Activated T-helper 1 cell treated with anti-CD3 and anti-CD28 coated beads, Interleukin-12 subunit alpha, Interleukin-12 subunit beta, Interleukin-2, Interleukin-4 antibody, amounts not matched to agents 30 ng/mL and 10 ng/mL and 1 ng/mL, durations not matched to agents 14 hours and 24 hours and 36 hours (primary cell): Measurements from ENCODE around the gene POLR2B. TPM values are rescaled to one million over a fixed set of nuclear protein-coding genes. Genes with fewer than 3 reads are reported as not detected.

Experiments
- DNase-seq: peaks from one replicate; pipeline ENCODE4 v3.0.0; 2021; ENCODE audit warnings: low spot score
- H3K27ac Mint-ChIP-seq: one replicate; pipeline ENCODE4 v1.8.0; 2021; ENCODE audit warnings: mild to moderate bottlenecking, mixed read lengths
- H3K27me3 Mint-ChIP-seq: one replicate; pipeline ENCODE4 v1.8.0; 2022; ENCODE audit warnings: mild to moderate bottlenecking, moderate library complexity, mixed read lengths; ENCODE audit not compliant: insufficient read depth
- H3K36me3 Mint-ChIP-seq: one replicate; pipeline ENCODE4 v1.8.0; 2021; ENCODE audit warnings: low read depth, mixed read lengths
- H3K4me1 Mint-ChIP-seq: one replicate; pipeline ENCODE4 v1.8.0; 2021; ENCODE audit warnings: low read depth, mixed read lengths
- H3K4me3 Mint-ChIP-seq: one replicate; pipeline ENCODE4 v1.8.0; 2021; ENCODE audit warnings: mild to moderate bottlenecking, moderate library complexity, mixed read lengths
- H3K9me3 Mint-ChIP-seq: one replicate; pipeline ENCODE4 v1.8.0; 2021; ENCODE audit warnings: mixed read lengths
- intact Hi-C: fragments of 100-400 bp; cut with micrococcal nuclease; formaldehyde crosslinking; loops from one replicate; pipeline ENCODE4 v1.15.1; 2024
- total RNA-seq: library from RNA; stranded (reverse); gene quantifications from 2 replicates; pipeline ENCODE4 v1.2.3, GENCODE V29; 2022

The POLR2B gene
- total RNA-seq, 1 donor from 2014 or later: 145 TPM

DNA sequence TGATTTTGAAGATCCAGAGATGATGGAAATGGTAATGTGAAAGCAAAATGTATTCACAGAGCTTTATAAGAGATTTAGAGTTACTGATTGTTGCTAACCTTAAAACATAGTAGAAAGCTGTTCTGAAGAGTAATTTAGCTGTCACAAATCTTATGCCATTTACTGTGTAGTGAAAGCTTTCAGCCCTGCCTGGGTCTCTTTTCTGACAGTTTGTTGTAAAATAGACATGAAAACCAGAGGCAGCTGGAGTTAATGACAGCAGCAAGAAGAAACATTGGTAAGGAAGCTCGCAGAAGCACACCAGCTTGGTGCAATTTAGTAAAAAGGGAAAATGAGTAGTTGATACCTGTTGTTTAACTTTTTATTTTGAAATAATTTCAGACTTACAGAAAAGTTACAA is 21.1 kb downstream of the POLR2B start:
- Mint-ChIP-seq H3K27ac (no peak overlapping the region), H3K4me3 (no peak overlapping the region), H3K27me3 (no peaks in the 10 kb centered on the region), H3K9me3 (no peaks in the 10 kb centered on the region), H3K36me3 (peaks cover 44% of the 10 kb centered on the region), H3K4me1 (peaks cover 5% of the 10 kb centered on the region)
- DNase-seq: no peak
- intact Hi-C loops: loop anchor here (10.0 kb wide), 1 partner anchor 1575 kb away; no protein-coding TSS in a partner anchor

DNA sequence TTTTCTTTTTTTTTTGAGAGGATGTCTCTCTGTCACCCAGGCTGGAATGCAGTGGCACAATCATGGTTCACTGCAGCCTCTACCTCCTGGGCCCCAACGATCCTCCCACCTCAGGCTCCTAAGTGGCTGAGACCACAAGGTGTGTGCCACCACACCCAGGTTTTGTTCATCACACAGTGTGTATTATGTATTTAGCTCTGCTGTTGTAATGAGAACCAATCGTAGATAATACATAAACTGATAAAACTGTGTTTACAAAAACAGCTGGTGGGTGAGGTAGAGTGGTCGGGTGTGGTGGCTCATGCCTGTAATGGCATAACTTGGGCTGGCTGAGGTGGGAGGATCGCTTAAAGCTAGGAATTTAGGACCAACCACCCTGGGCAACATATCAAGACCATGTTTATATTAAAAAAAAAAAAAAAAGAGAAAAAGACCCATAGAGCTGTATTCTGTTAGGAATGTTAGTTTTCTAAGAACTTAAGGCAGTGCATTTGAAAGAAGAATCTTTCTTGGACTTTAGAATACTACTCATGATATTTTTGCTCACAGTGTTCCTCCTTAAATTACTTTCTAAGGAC is 34.9 kb downstream of the POLR2B start:
- Mint-ChIP-seq H3K27ac (no peak overlapping the region), H3K36me3 (peaks cover 43% of the 10 kb centered on the region), H3K4me1 (peaks cover 7% of the 10 kb centered on the region), H3K27me3 (no peaks in the 10 kb centered on the region), H3K9me3 (no peaks in the 10 kb centered on the region), H3K4me3 (no peak overlapping the region)
- DNase-seq: no peak
- intact Hi-C loops: no loop called here

DNA sequence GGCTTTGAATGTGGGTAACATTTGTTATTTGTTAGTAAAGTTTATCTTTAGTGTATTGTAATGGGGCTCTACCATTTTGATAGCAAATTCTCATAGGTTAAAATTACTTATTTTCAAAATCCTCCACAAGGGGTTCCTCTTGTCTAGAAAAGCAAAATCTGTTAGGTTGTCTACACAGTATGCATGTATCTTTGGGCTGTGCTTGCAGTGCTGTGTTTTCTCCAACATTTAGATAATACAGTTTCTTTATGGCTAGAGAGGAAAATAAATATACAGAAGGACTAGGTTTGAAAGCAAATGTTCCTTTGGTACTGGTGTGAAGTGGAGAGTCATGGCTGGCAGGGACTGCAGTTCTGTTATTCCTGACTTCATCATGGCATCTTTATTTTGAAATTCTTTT is 40.3 kb downstream of the POLR2B start:
- intact Hi-C loops: no loop called here

DNA sequence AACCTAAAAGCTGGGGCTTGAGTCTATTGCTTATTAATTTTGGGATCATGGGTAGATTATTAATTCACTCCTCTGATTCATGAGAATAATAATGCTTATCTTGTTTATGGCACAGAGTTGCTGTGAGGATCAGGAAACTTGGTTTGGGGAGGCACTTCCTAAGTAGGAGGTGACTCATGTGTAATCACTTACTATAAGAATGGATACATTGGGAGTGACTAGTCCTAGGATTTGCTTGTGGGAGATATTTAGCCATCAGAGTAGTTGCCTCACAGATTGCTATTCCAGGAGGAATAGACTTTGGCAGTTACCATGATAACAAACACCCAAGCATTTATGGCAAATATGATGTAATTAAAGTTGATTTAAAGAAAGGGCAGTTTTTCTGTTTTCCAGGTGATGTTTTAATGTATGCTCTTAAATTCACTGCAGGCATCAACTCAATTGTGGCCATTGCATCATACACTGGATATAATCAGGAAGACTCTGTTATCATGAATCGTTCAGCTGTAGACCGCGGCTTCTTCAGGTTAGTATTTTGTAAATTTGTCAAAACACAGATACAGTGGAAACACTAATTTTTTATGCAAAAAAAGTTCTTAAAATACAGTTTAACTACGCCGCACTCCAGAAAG is 41.9 kb downstream of the POLR2B start:
- Mint-ChIP-seq H3K27ac (no peak overlapping the region), H3K9me3 (no peaks in the 10 kb centered on the region), H3K4me3 (no peak overlapping the region), H3K4me1 (no peaks in the 10 kb centered on the region), H3K27me3 (no peaks in the 10 kb centered on the region), H3K36me3 (peaks cover 64% of the 10 kb centered on the region)
- intact Hi-C loops: no loop called here
- no peak for DNase-seq

More for the DNA sequence above, 40.3 kb downstream of the POLR2B start:
- Mint-ChIP-seq H3K9me3 (no peaks in the 10 kb centered on the region), H3K36me3 (peaks cover 58% of the 10 kb centered on the region), H3K27ac (no peak overlapping the region), H3K4me3 (no peak overlapping the region), H3K4me1 (no peaks in the 10 kb centered on the region), H3K27me3 (no peaks in the 10 kb centered on the region)
- DNase-seq: no peak

DNA sequence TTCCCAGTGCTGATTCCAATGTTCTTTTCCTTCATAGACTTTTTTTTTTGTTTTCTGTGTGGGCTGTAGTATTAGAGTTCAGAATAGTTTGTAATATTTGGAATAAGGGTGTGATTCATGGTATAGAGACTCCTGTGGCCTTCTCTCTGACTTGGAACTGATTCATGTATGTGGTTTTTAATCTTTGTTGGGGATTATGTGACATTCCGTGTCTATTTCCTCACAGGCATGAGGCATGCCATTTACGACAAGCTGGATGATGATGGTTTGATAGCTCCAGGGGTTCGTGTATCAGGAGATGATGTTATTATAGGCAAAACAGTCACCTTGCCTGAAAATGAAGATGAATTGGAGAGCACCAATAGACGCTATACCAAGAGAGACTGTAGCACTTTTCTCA is 44.4 kb downstream of the POLR2B start:
- Mint-ChIP-seq H3K9me3 (no peaks in the 10 kb centered on the region), H3K36me3 (peaks cover 61% of the 10 kb centered on the region), H3K27ac (no peak overlapping the region), H3K4me1 (no peaks in the 10 kb centered on the region), H3K4me3 (no peak overlapping the region), H3K27me3 (no peaks in the 10 kb centered on the region)
- no peak for DNase-seq
- intact Hi-C loops: no loop called here

DNA sequence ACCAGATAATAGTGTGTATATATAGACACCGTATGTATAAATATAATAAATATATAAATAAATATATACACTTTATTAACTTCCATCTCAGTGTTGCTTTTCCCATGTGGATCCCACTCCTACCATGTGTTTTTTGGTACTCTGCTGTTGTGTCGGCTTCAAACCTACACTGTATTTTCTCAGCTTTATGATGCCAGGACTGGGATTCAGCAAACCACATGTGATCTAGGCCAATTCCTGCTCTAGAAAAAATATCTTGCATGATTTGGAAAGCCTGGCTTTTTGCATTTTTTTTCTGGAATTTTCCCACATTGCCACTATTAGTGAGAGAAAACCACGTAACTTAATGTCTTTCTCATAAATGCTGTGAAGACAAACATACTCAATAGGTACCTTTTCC is 55.8 kb downstream of the POLR2B start:
- H3K27ac Mint-ChIP-seq: no peak overlapping the region
- peaks cover 21% of the 10 kb centered on the region for H3K36me3 Mint-ChIP-seq
- no peaks in the 10 kb centered on the region for H3K9me3 Mint-ChIP-seq
- intact Hi-C loops: no loop called here
- peaks cover 3% of the 10 kb centered on the region for H3K27me3 Mint-ChIP-seq
- DNase-seq: no peak
- no peaks in the 10 kb centered on the region for H3K4me1 Mint-ChIP-seq
- H3K4me3 Mint-ChIP-seq: no peak overlapping the region

DNA sequence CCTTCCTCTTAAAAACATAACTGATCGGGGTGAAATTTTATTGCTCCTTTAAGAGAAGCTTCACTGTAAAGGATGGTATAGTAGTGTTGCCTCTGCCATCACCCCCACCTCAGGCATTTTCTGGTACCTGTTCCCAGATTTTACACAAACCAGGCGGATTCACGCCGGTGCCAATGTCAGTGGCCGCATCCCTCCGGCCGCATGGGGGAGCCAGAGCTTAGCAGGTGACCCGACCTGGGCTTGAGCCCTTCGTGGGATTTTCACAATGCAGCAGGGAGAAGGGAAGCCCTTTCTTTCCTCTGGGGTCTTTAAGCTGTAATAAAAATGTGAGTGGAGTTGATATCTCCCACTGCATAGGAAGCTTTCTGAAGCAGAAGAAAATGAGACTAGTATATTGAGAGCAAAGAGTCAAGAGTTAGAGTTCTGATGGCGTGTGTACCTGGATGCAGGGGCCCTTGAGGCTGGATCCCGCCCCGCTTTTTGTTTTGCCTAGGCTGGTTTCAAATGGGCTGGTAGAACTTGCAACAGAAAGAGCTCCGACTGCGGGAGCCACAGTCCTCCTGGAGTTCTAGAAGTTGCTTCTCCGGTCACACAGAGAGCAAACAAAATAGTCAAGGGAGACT is 59.4 kb downstream of the POLR2B start:
- Mint-ChIP-seq H3K27me3 (peaks cover 3% of the 10 kb centered on the region), H3K27ac (no peak overlapping the region), H3K4me1 (no peaks in the 10 kb centered on the region), H3K36me3 (no peaks in the 10 kb centered on the region), H3K9me3 (no peaks in the 10 kb centered on the region), H3K4me3 (no peak overlapping the region)
- intact Hi-C loops: no loop called here
- no peak for DNase-seq

DNA sequence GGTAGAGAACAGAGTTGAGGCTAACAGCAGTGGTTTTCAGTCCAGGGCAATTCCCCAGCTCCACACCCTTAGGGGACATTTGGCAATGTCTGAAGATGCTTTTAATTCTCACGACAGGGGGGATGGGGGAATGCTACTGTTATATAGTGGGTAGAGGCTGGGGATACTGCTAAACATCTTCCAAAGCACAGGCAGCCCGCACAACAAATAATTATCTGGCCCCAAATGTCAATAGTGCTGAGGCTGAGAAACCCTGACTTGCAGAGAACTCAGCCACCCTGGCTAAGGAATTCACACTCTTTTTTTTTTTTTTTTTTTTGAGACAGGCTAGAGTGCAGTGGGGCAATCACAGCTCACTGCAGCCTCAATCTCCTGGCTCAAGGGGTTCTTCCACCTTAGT is 60.6 kb downstream of the POLR2B start:
- no peak overlapping the region for H3K4me3 Mint-ChIP-seq

DNA sequence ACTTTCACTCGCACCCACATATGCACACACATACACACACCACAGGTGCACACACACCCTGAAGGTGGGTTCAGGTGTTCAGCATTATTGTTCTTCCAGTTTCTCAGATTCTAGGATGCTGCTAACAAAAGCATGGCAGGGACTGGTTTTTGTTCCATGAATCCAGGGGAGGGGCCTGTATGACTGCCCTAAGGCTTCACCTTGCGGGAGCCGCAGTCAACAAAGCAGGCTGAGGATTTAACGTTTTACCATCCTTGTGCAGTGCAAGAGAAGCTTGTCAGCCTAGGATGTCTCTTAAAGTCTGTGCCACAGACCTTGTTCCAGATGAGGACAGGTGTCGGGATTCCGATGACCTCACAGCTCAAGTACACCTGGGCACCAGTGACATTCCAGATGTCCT is 61.8 kb downstream of the POLR2B start:
- Mint-ChIP-seq H3K27ac (no peak overlapping the region), H3K4me1 (no peaks in the 10 kb centered on the region), H3K9me3 (no peaks in the 10 kb centered on the region), H3K4me3 (no peak overlapping the region), H3K36me3 (no peaks in the 10 kb centered on the region), H3K27me3 (peaks cover 3% of the 10 kb centered on the region)
- intact Hi-C loops: no loop called here
- DNase-seq: no peak

More for the DNA sequence above, 60.6 kb downstream of the POLR2B start:
- Mint-ChIP-seq H3K27ac (no peak overlapping the region), H3K9me3 (no peaks in the 10 kb centered on the region), H3K27me3 (peaks cover 3% of the 10 kb centered on the region), H3K4me1 (no peaks in the 10 kb centered on the region), H3K36me3 (no peaks in the 10 kb centered on the region)
- intact Hi-C loops: no loop called here
- DNase-seq: no peak

DNA sequence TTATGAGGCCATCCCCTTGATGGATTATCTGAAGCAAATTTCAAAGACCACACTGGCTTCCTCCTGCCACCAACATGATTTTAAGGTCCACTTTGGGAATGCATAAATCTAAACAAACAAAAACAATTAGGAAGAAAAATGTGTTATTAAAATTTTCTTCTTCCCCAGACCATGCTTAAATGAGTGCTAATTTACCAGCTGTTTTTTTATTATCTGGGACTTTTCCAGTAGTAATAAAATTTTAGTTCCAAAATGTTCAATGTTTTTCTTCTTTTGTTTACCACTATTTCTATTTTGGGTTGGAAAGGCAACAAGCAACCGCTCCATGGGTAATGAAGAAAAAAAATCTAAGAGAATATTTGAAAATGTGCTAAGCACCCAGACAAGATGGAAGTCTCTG is 62.3 kb downstream of the POLR2B start:
- Mint-ChIP-seq H3K4me3 (no peak overlapping the region), H3K36me3 (no peaks in the 10 kb centered on the region), H3K9me3 (no peaks in the 10 kb centered on the region), H3K4me1 (no peaks in the 10 kb centered on the region), H3K27ac (no peak overlapping the region), H3K27me3 (peaks cover 3% of the 10 kb centered on the region)
- no peak for DNase-seq
- intact Hi-C loops: no loop called here

DNA sequence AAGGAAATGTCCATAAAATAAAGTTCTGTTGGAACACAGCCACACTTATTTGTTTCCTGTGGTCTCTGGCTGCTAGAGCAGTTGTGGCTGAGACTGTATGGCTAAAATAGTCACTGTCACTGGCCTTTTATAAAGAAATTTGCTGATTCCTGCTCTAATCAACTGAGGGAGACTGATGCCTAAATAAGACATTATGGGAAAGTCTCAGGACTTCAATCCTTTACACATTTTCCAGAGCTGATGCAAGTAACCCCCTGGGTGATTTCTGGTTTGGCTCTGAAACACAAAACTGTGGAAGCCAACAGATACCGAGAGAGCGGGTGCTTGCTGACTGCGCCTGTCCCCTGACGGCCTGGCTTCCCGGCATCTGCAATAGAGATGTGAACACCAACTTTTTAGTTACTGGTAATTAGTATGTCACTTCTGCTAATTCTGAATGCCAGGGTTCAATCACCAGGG is 64.0 kb downstream of the POLR2B start:
- H3K9me3 Mint-ChIP-seq: no peaks in the 10 kb centered on the region
- DNase-seq: no peak
- peaks cover 5% of the 10 kb centered on the region for H3K27me3 Mint-ChIP-seq
- H3K36me3 Mint-ChIP-seq: no peaks in the 10 kb centered on the region
- H3K4me1 Mint-ChIP-seq: no peaks in the 10 kb centered on the region
- no peak overlapping the region for H3K4me3 Mint-ChIP-seq
- intact Hi-C loops: no loop called here
- H3K27ac Mint-ChIP-seq: no peak overlapping the region

DNA sequence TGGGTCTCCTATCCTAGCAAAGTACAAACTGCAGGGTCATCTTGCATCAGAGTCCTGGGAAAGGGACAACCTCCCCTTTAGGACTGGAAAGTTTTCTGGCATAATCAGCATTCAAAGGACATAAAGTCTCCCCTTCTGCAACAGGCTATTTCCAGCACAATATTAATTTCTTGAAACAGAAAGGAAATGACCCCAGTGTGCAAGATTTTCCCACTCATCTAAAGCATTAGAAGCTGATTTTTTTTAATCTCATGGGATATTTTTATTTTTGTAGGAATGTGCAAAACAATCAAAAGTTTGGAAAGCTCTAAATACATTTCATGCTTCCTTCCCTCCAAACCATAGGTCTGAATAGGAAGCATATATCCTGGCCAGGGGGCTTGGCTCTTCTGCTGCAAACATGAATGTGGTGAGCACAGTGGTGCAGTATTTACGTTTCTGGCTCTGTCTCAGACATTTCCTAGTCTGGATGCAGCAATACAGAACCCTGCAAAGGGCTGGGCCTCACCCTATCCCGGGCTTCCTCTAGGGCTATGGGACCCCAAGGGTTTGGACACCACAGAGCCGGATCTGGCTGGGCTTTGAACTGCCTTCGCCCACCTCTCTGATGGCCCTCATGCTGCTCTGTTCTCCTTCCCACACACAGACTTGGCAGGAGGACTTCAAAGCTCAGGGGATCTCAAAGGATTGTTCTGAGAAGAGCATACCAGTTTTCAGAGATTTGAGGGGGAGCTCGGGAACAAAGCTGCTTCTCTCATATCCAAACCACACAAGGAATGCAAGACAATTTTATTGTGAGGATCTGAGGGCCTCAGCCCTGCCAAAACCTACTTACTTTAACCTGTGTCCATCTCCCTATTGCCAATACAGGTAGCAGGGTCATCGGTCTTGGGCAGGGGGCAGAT is 64.9 kb downstream of the POLR2B start:
- Mint-ChIP-seq H3K4me3 (no peak overlapping the region), H3K27me3 (peaks cover 5% of the 10 kb centered on the region), H3K27ac (no peak overlapping the region), H3K9me3 (no peaks in the 10 kb centered on the region), H3K4me1 (no peaks in the 10 kb centered on the region), H3K36me3 (no peaks in the 10 kb centered on the region)
- intact Hi-C loops: no loop called here
- no peak for DNase-seq

DNA sequence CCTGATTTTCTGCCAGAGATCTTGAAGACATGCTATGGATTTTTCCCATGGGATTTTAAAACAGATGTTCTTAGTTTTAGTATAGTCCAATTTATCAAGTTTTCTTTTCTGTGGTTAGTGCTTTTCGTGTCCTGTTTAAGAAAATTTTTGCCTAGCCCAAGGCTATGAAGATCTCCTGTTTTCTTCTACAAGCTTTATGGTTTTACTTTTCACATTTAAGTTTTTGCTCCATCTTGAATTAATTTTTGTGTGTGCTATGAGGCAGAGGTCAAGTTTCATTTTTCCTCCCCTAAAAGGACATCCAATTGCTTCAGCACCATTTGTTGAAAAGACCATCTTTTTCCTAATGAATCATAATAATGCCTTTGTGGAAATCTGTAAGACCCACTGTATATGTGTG is 65.6 kb downstream of the POLR2B start:
- no peak for DNase-seq
- H3K4me1 Mint-ChIP-seq: no peaks in the 10 kb centered on the region
- no peaks in the 10 kb centered on the region for H3K36me3 Mint-ChIP-seq
- H3K9me3 Mint-ChIP-seq: no peaks in the 10 kb centered on the region
- intact Hi-C loops: no loop called here
- no peak overlapping the region for H3K4me3 Mint-ChIP-seq
- H3K27ac Mint-ChIP-seq: no peak overlapping the region
- peaks cover 4% of the 10 kb centered on the region for H3K27me3 Mint-ChIP-seq
